Measurements from ENCODE around the gene CDK17.

The CDK17 gene

GRCh38 chr12:96237465-96238077, 162.7 kb downstream of the CDK17 start:
- DNase-seq (ENCODE audit: low spot score) = peak; percentile 92

GRCh38 chr12:96237035-96237434, 163.2 kb downstream of the CDK17 start:
- no peak for DNase-seq (ENCODE audit: low spot score)

GRCh38 chr12:96236221-96236822, 163.9 kb downstream of the CDK17 start:
- DNase-seq (ENCODE audit: low spot score) = no peak

GRCh38 chr12:96235484-96235826, 164.8 kb downstream of the CDK17 start:
- no peak for DNase-seq (ENCODE audit: low spot score)

GRCh38 chr12:96234591-96235483, 165.4 kb downstream of the CDK17 start:
- DNase-seq (ENCODE audit: low spot score) = no peak

- no peak for DNase-seq (ENCODE audit: low spot score)
These were observed 166.2 kb downstream of the CDK17 start for GRCh38 chr12:96233939-96234461.

GRCh38 chr12:96233168-96233567, 167.1 kb downstream of the CDK17 start:
- DNase-seq (ENCODE audit: low spot score) = no peak

- no peak for DNase-seq (ENCODE audit: low spot score)
These were observed 169.6 kb downstream of the CDK17 start for GRCh38 chr12:96230646-96231045.

- DNase-seq (ENCODE audit: low spot score) = no peak
These were observed 171.5 kb downstream of the CDK17 start for GRCh38 chr12:96228566-96229248.
